Mucosa of descending colon (tissue), 3 donors: ENCODE measurements around the gene NEURL1B. TPM values are rescaled to one million over a fixed set of nuclear protein-coding genes. Genes with fewer than 3 reads are reported as not detected.
A peak's percentile ranks its signal among the peaks of the same experiment; 100 is the strongest.
"Not testable (repeated sequence)": the region's sequence is repeated elsewhere in the genome, so short reads cannot be mapped to it uniquely, and the experiment has no call there.

Experiments used
- ATAC-seq: fragments of 200-7000 bp; cut with Tn5 transposase; one replicate; pipeline ENCODE4 v1.9.1; 2020; ENCODE audit warnings: mild to moderate bottlenecking, moderate library complexity
- DNase-seq, 3 donors: peaks; one replicate each; pipeline ENCODE4 v3.0.0-alpha.2; 2020
- H3K36me3 ChIP-seq: fragments of 200-600 bp; one replicate; pipeline ENCODE4 v1.8.0; 2021; ENCODE audit warnings: low read depth, mild to moderate bottlenecking
- H3K4me1 ChIP-seq: fragments of 200-600 bp; one replicate; pipeline ENCODE4 v1.8.0; 2021; ENCODE audit warnings: low read depth, mild to moderate bottlenecking
- H3K4me3 ChIP-seq: fragments of 200-600 bp; one replicate; pipeline ENCODE4 v1.8.0; 2021; ENCODE audit warnings: mild to moderate bottlenecking
- H3K9me3 ChIP-seq: fragments of 200-600 bp; one replicate; pipeline ENCODE4 v1.8.0; 2021; ENCODE audit warnings: mild to moderate bottlenecking
- CTCF ChIP-seq: fragments of 200-600 bp; IDR thresholded peaks from one replicate; pipeline ENCODE4 v1.8.0; 2022; ENCODE audit warnings: antibody characterized with exemption, mild to moderate bottlenecking
- intact Hi-C, 2 donors: fragments of 100-400 bp; cut with DNase I in 1 of 2; cut with micrococcal nuclease in 1 of 2; formaldehyde crosslinking; loops; one replicate each; pipeline versions ENCODE4 v1.11.0 to v1.11.1; 2022; cut with DNase I, micrococcal nuclease
- total RNA-seq, 3 donors: library from RNA; stranded (reverse); fragmentation: NEBNext Ultra II Directional in 2 of 3; extraction: Animal tissue kit (Norgen Biotek cat#: 25700) in 2 of 3; gene quantifications; one replicate each; pipeline versions ENCODE4 v1.2.1 to v1.2.4, GENCODE V29; 2021 to 2023
- donor health status: DM: no; HTN: no; CAD: no; lungs with moderate emphysema.
- donor health status: DM: no; HTN: no; CAD: no.
- donor health status: DM: no; HTN: yes; CAD: no.

NEURL1B gene
- total RNA-seq, 3 donors from 2014 or later: 65.7 to 97.6 (median 96.6) TPM

DNA sequence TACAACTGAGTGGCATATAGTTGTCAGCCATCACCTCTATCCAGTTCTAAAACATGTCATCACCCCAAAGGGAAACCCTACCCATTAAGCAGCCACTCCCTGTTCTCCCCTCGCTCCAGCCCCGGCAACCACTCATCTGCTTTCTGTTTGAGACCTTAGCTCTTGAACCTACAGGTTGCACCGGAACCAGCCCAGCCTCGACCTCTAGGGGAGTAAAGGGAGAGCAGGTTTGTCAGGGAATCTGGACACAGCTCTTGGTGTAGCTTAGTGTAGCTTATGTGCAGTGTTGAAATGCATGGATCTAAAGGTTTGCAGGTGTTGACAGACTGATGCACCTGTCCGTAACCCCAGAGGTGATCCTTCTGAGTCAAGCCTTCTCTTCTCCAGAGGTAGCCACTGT is 30.0 kb downstream of the NEURL1B start:
- no peak for ATAC-seq
- intact Hi-C loops: no loop called here
- DNase-seq: no peak
- no peak for TF ChIP-seq CTCF
- no peaks in the 10 kb centered on the region for H3K36me3 ChIP-seq
- peaks cover 29% of the 10 kb centered on the region for H3K4me1 ChIP-seq
- no peaks in the 10 kb centered on the region for H3K9me3 ChIP-seq
- no peak overlapping the region for H3K4me3 ChIP-seq

DNA sequence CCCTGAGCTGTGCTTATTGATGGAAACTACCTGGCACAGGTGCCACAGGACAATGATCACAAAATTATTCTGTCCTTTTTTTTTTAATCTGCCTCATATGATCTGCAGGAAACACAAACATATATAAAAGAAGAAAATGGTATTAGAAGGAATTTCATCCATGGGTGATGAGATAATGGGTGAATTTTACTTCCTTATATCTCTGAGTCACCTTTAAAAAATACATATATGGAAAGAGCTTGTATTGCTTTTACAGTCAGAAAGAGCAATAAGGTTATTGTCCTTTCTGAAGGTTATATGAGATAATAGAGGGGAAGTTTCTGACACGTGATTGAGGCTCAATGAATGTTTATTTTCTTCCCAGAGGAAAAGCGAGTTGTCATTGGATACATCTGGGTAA is 31.6 kb downstream of the NEURL1B start:
- Histone ChIP-seq H3K9me3 (no peaks in the 10 kb centered on the region), H3K4me3 (no peak overlapping the region), H3K4me1 (peaks cover 29% of the 10 kb centered on the region), H3K36me3 (no peaks in the 10 kb centered on the region)
- no peak for TF ChIP-seq CTCF
- intact Hi-C loops: no loop called here
- DNase-seq (no peak), ATAC-seq (peak; percentile 88)

- ATAC-seq (peak; percentile 36), DNase-seq (no peak)
- H3K9me3 ChIP-seq: no peaks in the 10 kb centered on the region
- H3K4me1 ChIP-seq: peaks cover 22% of the 10 kb centered on the region
- H3K36me3 ChIP-seq: no peaks in the 10 kb centered on the region
- H3K4me3 ChIP-seq: no peak overlapping the region
- no peak for TF ChIP-seq CTCF
- intact Hi-C loops: no loop called here
Observed at GRCh38 chr5:172674155-172674554, 33.1 kb downstream of the NEURL1B start.

DNA sequence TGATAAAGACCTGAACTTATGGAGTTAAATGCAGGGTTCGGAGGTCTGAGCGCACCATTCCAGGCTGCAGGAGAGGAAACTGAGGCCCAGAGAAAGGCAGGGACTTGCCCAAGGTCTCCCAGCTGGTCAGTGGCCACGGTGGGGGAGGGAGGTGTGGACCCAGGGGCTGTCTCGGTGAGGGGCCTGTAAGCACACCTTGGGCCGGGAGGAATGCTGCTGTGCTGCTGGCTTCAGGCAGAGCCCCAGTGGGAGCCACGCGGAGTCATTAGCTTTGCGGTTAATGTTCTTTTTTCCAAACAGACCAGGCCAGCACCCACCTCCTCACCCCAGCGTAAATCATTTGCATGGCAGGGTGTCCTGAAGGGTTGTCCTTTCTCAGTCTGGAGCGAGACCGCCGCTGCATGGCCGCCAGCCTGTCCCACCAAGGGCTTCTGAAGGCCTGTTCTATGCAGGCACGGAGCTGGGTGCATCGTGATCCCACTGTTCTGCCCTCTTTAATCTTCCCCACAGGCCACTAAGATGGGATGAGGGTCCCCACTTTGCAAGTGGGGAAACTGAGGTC is 35.9 kb downstream of the NEURL1B start:
- Histone ChIP-seq H3K9me3 (no peaks in the 10 kb centered on the region), H3K36me3 (no peaks in the 10 kb centered on the region), H3K4me1 (peaks cover 27% of the 10 kb centered on the region), H3K4me3 (no peak overlapping the region)
- TF ChIP-seq CTCF: no peak
- intact Hi-C loops: no loop called here
- DNase-seq (no peak), ATAC-seq (no peak)

- intact Hi-C loops, DNase-seq, H3K9me3 ChIP-seq, H3K4me3 ChIP-seq, H3K36me3 ChIP-seq, ATAC-seq: not testable (repeated sequence)
- H3K4me1 ChIP-seq: peaks cover 19% of the 10 kb centered on the region
Observed at GRCh38 chr5:172678362-172678874, 37.4 kb downstream of the NEURL1B start.

DNA sequence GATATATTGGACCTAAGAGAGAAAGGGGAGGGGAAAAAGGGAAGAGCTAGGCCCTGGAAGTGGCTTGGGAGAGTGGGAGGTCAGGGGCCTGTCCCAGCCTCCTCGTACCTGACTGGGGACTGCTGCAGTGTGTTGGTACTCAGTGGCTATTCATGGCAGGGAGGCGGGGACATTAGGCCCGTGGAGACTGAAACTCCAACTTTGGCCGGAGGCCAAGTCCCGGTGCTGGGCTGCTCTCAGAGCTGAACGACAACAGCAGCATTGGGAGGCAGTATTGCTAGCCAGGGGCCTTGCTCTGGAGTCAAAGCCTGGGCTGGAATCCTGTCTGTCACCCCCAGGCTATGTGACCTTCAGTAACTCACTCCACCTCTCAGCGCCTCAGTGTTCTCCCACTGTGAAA is 37.8 kb downstream of the NEURL1B start:
- H3K36me3 ChIP-seq: no peaks in the 10 kb centered on the region
- DNase-seq (peak in 2 of 3 donors; percentile 62 to 80), ATAC-seq (peak; percentile 47)
- H3K4me3 ChIP-seq: no peak overlapping the region
- no peak for TF ChIP-seq CTCF
- peaks cover 17% of the 10 kb centered on the region for H3K4me1 ChIP-seq
- intact Hi-C loops: no loop called here
- H3K9me3 ChIP-seq: no peaks in the 10 kb centered on the region
